CD8-positive, alpha-beta memory T cell (primary cell): ENCODE results near the gene LHFPL6. TPM values are rescaled to one million over a fixed set of nuclear protein-coding genes. Genes with fewer than 3 reads are reported as not detected.

Experiments used
- CTCF ChIA-PET: fragments of 350-600 bp; sonication (Branson Sonifier 250); formaldehyde crosslinking; loops from one replicate; lab custom pipeline; 2021; ENCODE audit warnings: antibody characterized with exemption; lab: Charles Lee
- POLR2A ChIA-PET: fragments of 350-600 bp; sonication (Branson Sonifier 250); formaldehyde crosslinking; loops from one replicate; lab custom pipeline; 2021; ENCODE audit warnings: antibody characterized with exemption; lab: Charles Lee
- DNase-seq, 5 donors: peaks; one replicate each; pipeline versions ENCODE4 v3.0.0 to v3.0.0-alpha.2; 2020 to 2022; ENCODE audit warnings: mixed read lengths in 1 of 5
- H3K27ac ChIP-seq: one replicate; pipeline ENCODE4 v1.7.0; 2013; ENCODE audit warnings: low read depth, mild to moderate bottlenecking, low read length, moderate library complexity
- H3K27me3 ChIP-seq: 2 replicates; pipeline ENCODE4 v1.7.0; 2013; ENCODE audit warnings: low read length, mild to moderate bottlenecking; ENCODE audit not compliant: insufficient read depth, poor library complexity, severe bottlenecking
- H3K36me3 ChIP-seq: 2 replicates; pipeline ENCODE4 v1.7.0; 2013; ENCODE audit warnings: mild to moderate bottlenecking, low read length, moderate library complexity; ENCODE audit not compliant: insufficient read depth
- H3K4me1 ChIP-seq: 2 replicates; pipeline ENCODE4 v1.7.0; 2013; ENCODE audit warnings: mild to moderate bottlenecking, low read length, moderate library complexity; ENCODE audit not compliant: insufficient read depth
- H3K4me3 ChIP-seq: 2 replicates; pipeline ENCODE4 v1.7.0; 2013; ENCODE audit warnings: mild to moderate bottlenecking, low read length
- H3K9me3 ChIP-seq: 2 replicates; pipeline ENCODE4 v1.7.0; 2013; ENCODE audit warnings: mild to moderate bottlenecking, low read length
- H3K27ac Mint-ChIP-seq, 8 donors: one replicate each; pipeline ENCODE4 v1.8.0; 2020 to 2021; ENCODE audit warnings: mixed read lengths in 8 of 8, mild to moderate bottlenecking in 6 of 8, inconsistent platforms in 3 of 8, moderate library complexity in 3 of 8
- H3K27me3 Mint-ChIP-seq, 2 donors: one replicate each; pipeline ENCODE4 v1.8.0; 2020 to 2021; ENCODE audit warnings: mixed read lengths in 2 of 2, mild to moderate bottlenecking in 1 of 2, moderate library complexity in 1 of 2
- H3K36me3 Mint-ChIP-seq, 3 donors: one replicate each; pipeline ENCODE4 v1.8.0; 2020 to 2021; ENCODE audit warnings: mixed read lengths in 3 of 3, inconsistent platforms in 1 of 3, mild to moderate bottlenecking in 1 of 3
- H3K4me1 Mint-ChIP-seq, 3 donors: one replicate each; pipeline ENCODE4 v1.8.0; 2020 to 2021; ENCODE audit warnings: mixed read lengths in 3 of 3, inconsistent platforms in 1 of 3, mild to moderate bottlenecking in 1 of 3
- H3K4me3 Mint-ChIP-seq, 7 donors: one replicate each; pipeline ENCODE4 v1.8.0; 2020 to 2021; ENCODE audit warnings: mixed read lengths in 7 of 7, mild to moderate bottlenecking in 6 of 7, moderate library complexity in 4 of 7, inconsistent platforms in 2 of 7
- H3K9me3 Mint-ChIP-seq, 5 donors: one replicate each; pipeline ENCODE4 v1.8.0; 2020 to 2022; ENCODE audit warnings: mixed read lengths in 5 of 5, mild to moderate bottlenecking in 3 of 5, moderate library complexity in 2 of 5, inconsistent platforms in 1 of 5
- polyA plus RNA-seq: library from polyadenylated mRNA; unstranded; fragments of 300-500 nt; fragmentation: Illumina TruSeq; gene quantifications from one replicate; pipeline ENCODE4 v1.2.3, GENCODE V29; 2021
- total RNA-seq, 2 experiments: library from RNA; stranded (reverse); gene quantifications; one replicate each; pipeline ENCODE4 v1.2.3, GENCODE V29; 2021

LHFPL6 gene
- total and polyA plus RNA-seq, 3 experiments from 2014 or later = 5.9 to 6.4 TPM; not detected in 1

- POLR2A ChIA-PET = no interaction called here
- H3K4me1 Mint-ChIP-seq = peaks cover 12 to 16% (median 14%) of the 10 kb centered on the region in 3 donors
- peaks cover 17% of the 10 kb centered on the region for H3K27me3 ChIP-seq
- peak overlapping the region; percentile 18 to 80 (median 63) for H3K4me3 Mint-ChIP-seq
- peak overlapping the region; percentile 24 for H3K4me3 ChIP-seq
- no peaks in the 10 kb centered on the region for H3K9me3 Mint-ChIP-seq
- no peaks in the 10 kb centered on the region for H3K9me3 ChIP-seq
- peaks cover 7% of the 10 kb centered on the region for H3K4me1 ChIP-seq
- H3K27ac ChIP-seq = no peak overlapping the region
- peak overlapping the region in 1 of 8 donors; percentile 39 for H3K27ac Mint-ChIP-seq
- CTCF ChIA-PET = interaction anchor here (1.4 to 2.0 kb wide), 2 partner anchors 9 to 14 kb away, joined by 6 to 7 read pairs; no protein-coding TSS in a partner anchor
- peaks cover 22 to 72% of the 10 kb centered on the region in 2 donors for H3K27me3 Mint-ChIP-seq
- no peaks in the 10 kb centered on the region for H3K36me3 ChIP-seq
- H3K36me3 Mint-ChIP-seq = no peaks in the 10 kb centered on the region
- DNase-seq = no peak
Observed at GRCh38 chr13:39602277-39602613, 748 bp downstream of the LHFPL6 start.

GRCh38 chr13:39601636-39602035 is 1.4 kb downstream of the LHFPL6 start:
- no peak for DNase-seq
- H3K4me3 ChIP-seq = no peak overlapping the region
- Mint-ChIP-seq H3K4me1 (peaks cover 12 to 16% (median 14%) of the 10 kb centered on the region in 3 donors), H3K36me3 (no peaks in the 10 kb centered on the region), H3K27me3 (peaks cover 22 to 72% of the 10 kb centered on the region in 2 donors), H3K4me3 (peak overlapping the region; percentile 18 to 80 (median 63)), H3K27ac (no peak overlapping the region), H3K9me3 (no peaks in the 10 kb centered on the region)
- peaks cover 17% of the 10 kb centered on the region for H3K27me3 ChIP-seq
- no peaks in the 10 kb centered on the region for H3K9me3 ChIP-seq
- H3K27ac ChIP-seq = no peak overlapping the region
- H3K36me3 ChIP-seq = no peaks in the 10 kb centered on the region
- CTCF ChIA-PET = no interaction called here
- POLR2A ChIA-PET = no interaction called here
- H3K4me1 ChIP-seq = peaks cover 7% of the 10 kb centered on the region

GRCh38 chr13:39600766-39601165 is 2.2 kb downstream of the LHFPL6 start:
- no peaks in the 10 kb centered on the region for H3K36me3 ChIP-seq
- Mint-ChIP-seq H3K4me3 (peak overlapping the region in 2 of 7 donors; percentile 19 to 20), H3K9me3 (no peaks in the 10 kb centered on the region), H3K36me3 (no peaks in the 10 kb centered on the region), H3K27ac (no peak overlapping the region), H3K27me3 (peaks cover 22 to 70% of the 10 kb centered on the region in 2 donors), H3K4me1 (peaks cover 12 to 16% (median 14%) of the 10 kb centered on the region in 3 donors)
- no peak overlapping the region for H3K27ac ChIP-seq
- no peak for DNase-seq
- H3K4me3 ChIP-seq = no peak overlapping the region
- CTCF ChIA-PET = interaction anchor here (1.3 kb wide), 1 partner anchor 11 kb away, joined by 4 read pairs; no protein-coding TSS in a partner anchor
- H3K9me3 ChIP-seq = no peaks in the 10 kb centered on the region
- H3K27me3 ChIP-seq = peaks cover 17% of the 10 kb centered on the region
- POLR2A ChIA-PET = no interaction called here
- peaks cover 7% of the 10 kb centered on the region for H3K4me1 ChIP-seq

GRCh38 chr13:39599842-39600241 is 3.2 kb downstream of the LHFPL6 start:
- peaks cover 22 to 61% of the 10 kb centered on the region in 2 donors for H3K27me3 Mint-ChIP-seq
- ChIA-PET CTCF (interaction anchor here (1.3 kb wide), 1 partner anchor 12 kb away, joined by 4 read pairs; no protein-coding TSS in a partner anchor), POLR2A (no interaction called here)

GRCh38 chr13:39599012-39599411 is 4.0 kb downstream of the LHFPL6 start:
- Mint-ChIP-seq H3K27me3 (peaks cover 19 to 53% of the 10 kb centered on the region in 2 donors), H3K9me3 (peaks cover 0 to 2% (median 0%) of the 10 kb centered on the region in 5 donors), H3K36me3 (no peaks in the 10 kb centered on the region), H3K27ac (no peak overlapping the region), H3K4me3 (no peak overlapping the region), H3K4me1 (peaks cover 12 to 16% (median 14%) of the 10 kb centered on the region in 3 donors)
- no peak for DNase-seq
- Histone ChIP-seq H3K9me3 (no peaks in the 10 kb centered on the region), H3K27ac (no peak overlapping the region), H3K36me3 (no peaks in the 10 kb centered on the region), H3K4me3 (no peak overlapping the region), H3K27me3 (peaks cover 17% of the 10 kb centered on the region), H3K4me1 (peaks cover 7% of the 10 kb centered on the region)
- ChIA-PET CTCF (no interaction called here), POLR2A (no interaction called here)

More at GRCh38 chr13:39599842-39600241, 3.2 kb downstream of the LHFPL6 start:
- no peaks in the 10 kb centered on the region for H3K9me3 Mint-ChIP-seq
- peaks cover 12 to 16% (median 14%) of the 10 kb centered on the region in 3 donors for H3K4me1 Mint-ChIP-seq
- H3K4me1 ChIP-seq = peaks cover 7% of the 10 kb centered on the region
- DNase-seq = no peak
- no peak overlapping the region for H3K27ac ChIP-seq
- no peaks in the 10 kb centered on the region for H3K36me3 ChIP-seq
- no peak overlapping the region for H3K27ac Mint-ChIP-seq
- peaks cover 17% of the 10 kb centered on the region for H3K27me3 ChIP-seq
- H3K9me3 ChIP-seq = no peaks in the 10 kb centered on the region
- H3K4me3 ChIP-seq = no peak overlapping the region
- no peaks in the 10 kb centered on the region for H3K36me3 Mint-ChIP-seq
- no peak overlapping the region for H3K4me3 Mint-ChIP-seq

- H3K27me3 Mint-ChIP-seq = peaks cover 16 to 45% of the 10 kb centered on the region in 2 donors
- POLR2A ChIA-PET = no interaction called here
Observed at GRCh38 chr13:39597838-39598237, 5.2 kb downstream of the LHFPL6 start.

GRCh38 chr13:39596685-39597084 is 6.3 kb downstream of the LHFPL6 start:
- Histone ChIP-seq H3K27me3 (peaks cover 2% of the 10 kb centered on the region), H3K27ac (no peak overlapping the region), H3K9me3 (no peaks in the 10 kb centered on the region), H3K4me1 (no peaks in the 10 kb centered on the region), H3K36me3 (no peaks in the 10 kb centered on the region), H3K4me3 (no peak overlapping the region)
- Mint-ChIP-seq H3K27me3 (peaks cover 17 to 41% of the 10 kb centered on the region in 2 donors), H3K4me1 (peaks cover 0 to under 1% (median 0%) of the 10 kb centered on the region in 3 donors), H3K4me3 (no peak overlapping the region), H3K27ac (no peak overlapping the region), H3K36me3 (no peaks in the 10 kb centered on the region), H3K9me3 (peaks cover 0 to 7% (median 0%) of the 10 kb centered on the region in 5 donors)
- DNase-seq = no peak
- ChIA-PET CTCF (no interaction called here), POLR2A (no interaction called here)

More at GRCh38 chr13:39597838-39598237, 5.2 kb downstream of the LHFPL6 start:
- peaks cover 0 to 7% (median 0%) of the 10 kb centered on the region in 5 donors for H3K9me3 Mint-ChIP-seq
- Histone ChIP-seq H3K36me3 (no peaks in the 10 kb centered on the region), H3K4me3 (no peak overlapping the region), H3K27ac (no peak overlapping the region), H3K27me3 (peaks cover 13% of the 10 kb centered on the region), H3K4me1 (peaks cover 7% of the 10 kb centered on the region), H3K9me3 (no peaks in the 10 kb centered on the region)
- no peaks in the 10 kb centered on the region for H3K36me3 Mint-ChIP-seq
- CTCF ChIA-PET = no interaction called here
- no peak overlapping the region for H3K27ac Mint-ChIP-seq
- no peak for DNase-seq
- no peak overlapping the region for H3K4me3 Mint-ChIP-seq
- peaks cover 7 to 8% (median 8%) of the 10 kb centered on the region in 3 donors for H3K4me1 Mint-ChIP-seq

- Mint-ChIP-seq H3K36me3 (no peaks in the 10 kb centered on the region), H3K27ac (no peak overlapping the region), H3K4me3 (no peak overlapping the region), H3K27me3 (peaks cover 18 to 38% of the 10 kb centered on the region in 2 donors), H3K9me3 (peaks cover 0 to 7% (median 0%) of the 10 kb centered on the region in 5 donors), H3K4me1 (no peaks in the 10 kb centered on the region)
- H3K4me3 ChIP-seq = no peak overlapping the region
- H3K9me3 ChIP-seq = no peaks in the 10 kb centered on the region
- H3K36me3 ChIP-seq = no peaks in the 10 kb centered on the region
- DNase-seq = no peak
- no peaks in the 10 kb centered on the region for H3K4me1 ChIP-seq
- H3K27ac ChIP-seq = no peak overlapping the region
- no peaks in the 10 kb centered on the region for H3K27me3 ChIP-seq
- POLR2A ChIA-PET = no interaction called here
- CTCF ChIA-PET = no interaction called here
Observed at GRCh38 chr13:39596176-39596575, 6.8 kb downstream of the LHFPL6 start.
